Stimulated activated CD4-positive, alpha-beta T cell treated with anti-CD3 and anti-CD28 coated beads, Interleukin-1b, Interleukin-23, amount 100 ng/mL, for 24 hours (primary cell): Measurements from ENCODE around the gene CAB39L.

ENCODE experiments used
- DNase-seq, 4 experiments: peaks; one replicate each; pipeline ENCODE4 v3.0.0-alpha.2; 2020; ENCODE audit warnings: low read depth in 4 of 4, low spot score in 1 of 4

Gene CAB39L

GRCh38 chr13:49314344-49314882 is 129.5 kb downstream of the CAB39L start:
- no peak for DNase-seq

GRCh38 chr13:49311816-49312215 is 132.0 kb downstream of the CAB39L start:
- no peak for DNase-seq

GRCh38 chr13:49310251-49310650 is 133.6 kb downstream of the CAB39L start:
- DNase-seq, result no peak

DNA sequence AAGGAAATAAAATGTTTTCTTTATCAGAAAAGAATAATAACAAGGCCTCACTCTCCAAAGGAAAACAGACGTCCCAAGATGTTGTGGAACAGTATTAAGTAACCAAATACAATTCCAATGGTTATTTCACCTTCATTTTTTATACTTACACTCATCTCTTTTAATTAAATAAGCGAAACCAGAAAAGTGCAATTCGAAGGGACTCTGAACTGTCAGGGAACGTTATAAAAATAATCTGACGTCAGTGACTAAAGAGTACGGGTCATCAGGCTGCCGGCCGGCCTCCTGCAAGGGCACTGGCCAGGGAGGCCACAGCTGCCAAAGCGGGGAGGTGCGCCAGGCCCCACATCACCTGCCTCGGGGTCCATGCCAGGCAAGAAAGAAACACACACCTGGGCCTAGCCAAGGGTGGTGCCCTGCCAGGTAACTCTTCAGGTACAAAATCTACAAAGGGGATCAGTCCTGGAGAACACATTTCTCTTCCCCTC is 134.9 kb downstream of the CAB39L start:
- no peak for DNase-seq

DNA sequence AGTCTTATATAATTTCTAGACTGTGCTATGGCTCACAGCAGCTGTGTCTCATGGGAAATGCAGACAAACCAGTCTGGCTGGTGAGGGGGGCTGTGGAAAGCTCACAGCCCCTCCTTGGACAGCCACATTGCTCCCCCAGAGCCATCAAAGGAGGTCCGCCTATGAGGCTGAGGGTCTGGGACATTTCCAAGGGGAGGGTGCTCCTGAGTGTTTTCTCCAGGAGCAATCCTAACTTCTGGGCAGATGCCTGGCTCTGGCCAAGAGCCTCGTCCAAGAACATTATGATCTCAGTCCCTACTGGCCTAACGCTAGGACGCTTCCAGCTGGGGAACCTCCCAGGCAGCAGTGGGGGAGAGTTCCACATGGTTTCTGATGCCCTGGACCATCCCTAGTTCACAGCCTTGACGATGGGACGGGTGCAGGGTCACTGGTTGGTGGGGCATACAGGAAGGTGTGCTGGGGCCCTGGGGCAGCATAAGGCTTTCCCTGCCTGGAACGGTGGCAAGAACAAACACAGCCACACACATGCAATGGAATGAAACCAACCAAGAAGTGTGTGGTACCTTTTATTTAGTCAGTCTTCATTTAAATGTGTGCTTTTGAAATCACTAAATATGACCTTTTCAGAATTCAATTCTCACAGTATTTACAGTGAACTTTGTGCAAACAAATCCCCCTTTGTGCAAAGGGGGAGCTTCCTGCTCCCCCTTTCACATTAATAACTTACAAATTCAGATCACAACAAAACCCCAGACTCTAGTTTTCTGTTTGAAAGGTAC is 135.6 kb downstream of the CAB39L start:
- no peak for DNase-seq

GRCh38 chr13:49307365-49307764 is 136.5 kb downstream of the CAB39L start:
- no peak for DNase-seq

DNA sequence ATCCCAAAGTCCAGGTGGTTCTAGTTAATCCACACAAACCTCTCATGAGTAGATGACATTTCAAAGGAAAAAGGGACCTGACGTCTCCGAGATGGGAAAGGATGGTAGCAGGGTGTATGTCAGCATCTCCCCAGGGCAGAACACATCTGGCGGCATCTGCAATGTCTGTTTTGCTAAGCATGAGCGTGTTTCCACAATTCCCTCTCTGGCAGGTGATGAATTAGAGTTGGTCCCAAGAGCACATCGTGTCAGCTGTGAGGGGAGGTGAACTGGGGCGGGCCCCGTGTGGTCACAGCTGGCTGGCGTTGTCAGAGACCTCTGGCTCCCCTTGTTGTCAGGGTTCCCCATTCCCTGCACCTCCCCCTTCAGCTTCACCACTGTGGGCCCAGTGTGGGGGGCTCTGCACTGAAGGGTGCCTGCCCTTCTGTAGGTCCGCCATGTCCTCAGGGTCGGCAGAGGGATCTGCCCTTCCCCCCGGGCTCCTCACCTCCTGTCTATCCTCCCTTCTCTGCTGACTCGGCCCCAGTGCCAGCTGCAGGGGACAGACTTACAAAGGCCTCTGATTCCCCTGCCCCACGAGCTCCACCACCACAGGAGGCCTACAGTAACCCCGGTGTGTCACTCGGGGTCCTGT is 138.0 kb downstream of the CAB39L start:
- DNase-seq, result no peak

GRCh38 chr13:49304763-49305700 is 138.8 kb downstream of the CAB39L start:
- no peak for DNase-seq

DNA sequence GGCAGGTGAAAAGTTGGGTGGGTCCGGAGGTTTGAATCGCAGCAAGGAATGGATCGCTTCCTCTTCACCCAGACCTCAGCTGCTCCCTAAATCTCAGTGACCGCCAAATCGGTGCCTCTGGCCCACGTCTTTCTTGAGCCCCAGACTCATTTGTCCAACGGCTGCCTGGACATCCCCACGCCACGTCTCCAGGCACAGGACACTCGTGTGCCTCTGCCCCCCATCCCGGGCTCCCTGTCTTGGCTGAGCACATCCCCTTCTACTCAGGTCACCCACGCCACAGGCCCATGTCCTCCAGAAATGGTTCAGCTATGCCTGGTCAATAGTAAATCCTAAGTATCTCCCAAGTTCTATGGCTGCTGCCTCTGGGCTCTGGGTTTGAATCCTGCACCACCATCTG is 139.5 kb downstream of the CAB39L start:
- DNase-seq, result no peak

DNA sequence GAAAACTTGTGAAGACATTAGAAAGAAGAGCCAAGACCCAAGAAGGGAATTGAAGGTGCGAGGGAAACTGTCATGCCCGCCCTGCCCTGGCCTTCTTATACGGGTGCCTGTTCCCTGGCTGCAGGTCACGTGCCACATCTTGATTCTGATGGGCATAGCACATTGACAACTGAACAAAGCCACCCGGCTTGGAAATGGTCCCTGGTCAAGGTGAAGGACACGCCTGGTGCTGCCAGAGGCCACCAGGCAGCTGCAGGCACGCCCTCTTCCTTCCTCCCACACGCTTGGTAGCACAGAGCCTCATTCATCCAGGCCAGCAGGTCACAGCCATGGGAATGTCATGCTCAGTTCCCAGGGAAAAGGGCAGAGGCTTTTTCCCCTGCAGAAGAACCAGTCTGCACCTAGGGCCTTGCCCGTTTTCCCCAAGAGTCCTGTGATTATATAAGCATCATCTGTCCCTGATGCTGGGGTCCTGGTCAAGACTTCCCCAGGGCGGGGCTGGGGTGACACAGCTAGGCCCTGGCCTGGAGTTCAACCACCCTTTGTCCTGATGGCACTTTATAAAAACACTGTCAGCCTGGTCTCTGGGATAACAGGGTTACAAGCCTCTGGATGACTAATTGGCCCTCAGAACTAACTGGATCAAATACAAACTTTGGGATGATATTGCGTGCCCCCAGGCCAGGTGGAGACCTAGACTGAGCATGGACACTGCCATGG is 140.2 kb downstream of the CAB39L start:
- DNase-seq, result no peak

GRCh38 chr13:49302817-49303216 is 141.0 kb downstream of the CAB39L start:
- DNase-seq, result no peak

DNA sequence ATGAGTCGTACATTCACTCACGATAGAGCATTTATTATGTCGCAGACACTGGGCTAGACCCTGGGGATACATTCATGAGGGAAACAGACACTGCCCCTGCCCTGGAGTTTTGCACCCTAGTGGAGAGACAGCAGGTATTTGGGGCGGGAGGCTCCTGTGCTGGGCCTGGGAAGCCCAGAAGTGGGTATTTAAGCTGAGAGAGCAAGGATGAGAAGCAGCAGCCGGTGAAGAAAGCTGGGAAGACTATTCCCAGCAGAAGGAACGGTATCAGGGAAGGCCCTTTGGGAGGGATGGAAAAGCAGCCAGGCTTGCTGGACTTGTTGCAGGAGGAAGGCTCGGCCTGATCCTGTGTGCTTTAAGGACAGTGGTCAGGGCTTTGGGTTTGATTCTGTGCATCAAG is 141.6 kb downstream of the CAB39L start:
- no peak for DNase-seq

DNA sequence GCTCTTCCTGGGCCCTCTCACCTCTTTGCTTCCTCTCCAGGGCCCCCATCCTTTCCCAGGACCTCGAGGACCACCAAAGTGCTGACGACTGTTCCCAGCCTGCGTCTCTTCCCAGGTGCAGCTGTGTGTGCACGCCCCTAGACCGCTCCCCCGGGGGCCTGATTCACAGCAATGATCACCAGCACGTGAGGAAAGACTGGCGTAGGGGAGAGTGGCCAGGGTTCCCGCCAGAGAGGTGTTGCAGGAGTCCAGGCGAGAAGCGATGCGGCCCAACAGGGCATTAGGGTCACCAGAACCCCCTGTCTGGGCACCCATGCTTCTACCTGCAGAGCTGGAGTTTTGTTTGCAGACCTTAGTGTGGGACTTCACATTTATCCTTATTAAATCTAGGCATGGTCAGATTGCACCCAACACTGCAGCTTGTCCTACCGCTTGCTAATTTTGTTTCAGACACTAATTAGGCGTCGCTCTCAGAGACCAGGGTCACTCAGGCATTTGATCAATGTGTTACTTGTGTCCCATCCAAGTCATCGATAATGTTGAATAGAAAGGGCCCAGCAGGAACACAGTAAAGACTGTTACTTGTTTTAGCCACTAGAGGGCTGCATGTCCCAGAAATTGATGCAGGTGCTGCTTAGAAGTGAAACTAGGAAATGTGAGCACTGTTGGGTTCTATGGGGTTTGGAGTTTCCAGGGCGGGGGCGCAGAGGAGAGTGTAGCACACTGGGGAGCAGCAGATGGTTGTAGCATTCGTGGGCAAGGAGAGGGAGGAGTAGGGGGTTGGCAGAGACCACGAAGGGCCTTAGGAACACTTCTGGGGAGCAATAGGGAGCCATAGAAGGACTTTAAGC is 142.9 kb downstream of the CAB39L start:
- peak; percentile 12 to 43 (median 40) for DNase-seq

DNA sequence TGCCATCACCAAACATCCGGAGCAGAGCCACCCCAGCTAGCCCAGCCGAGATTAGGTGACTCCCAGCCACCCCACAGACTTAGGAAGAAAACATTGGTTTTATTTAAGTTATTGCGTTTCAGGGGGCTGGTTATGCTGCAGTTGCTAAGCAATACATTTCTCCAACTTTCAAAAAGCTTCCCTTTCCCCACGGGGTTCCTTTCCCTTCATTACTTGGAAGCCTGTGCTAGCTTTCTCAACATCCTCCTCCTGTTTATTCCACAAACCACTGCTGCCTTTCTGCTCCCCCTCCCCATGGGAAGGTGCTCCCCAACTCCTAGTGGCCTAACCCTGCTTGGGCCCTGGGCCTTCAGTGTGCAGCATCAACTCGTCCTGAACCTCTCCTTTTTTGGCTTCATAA is 143.6 kb downstream of the CAB39L start:
- no peak for DNase-seq

GRCh38 chr13:49298903-49299605 is 144.8 kb downstream of the CAB39L start:
- DNase-seq, result no peak

DNA sequence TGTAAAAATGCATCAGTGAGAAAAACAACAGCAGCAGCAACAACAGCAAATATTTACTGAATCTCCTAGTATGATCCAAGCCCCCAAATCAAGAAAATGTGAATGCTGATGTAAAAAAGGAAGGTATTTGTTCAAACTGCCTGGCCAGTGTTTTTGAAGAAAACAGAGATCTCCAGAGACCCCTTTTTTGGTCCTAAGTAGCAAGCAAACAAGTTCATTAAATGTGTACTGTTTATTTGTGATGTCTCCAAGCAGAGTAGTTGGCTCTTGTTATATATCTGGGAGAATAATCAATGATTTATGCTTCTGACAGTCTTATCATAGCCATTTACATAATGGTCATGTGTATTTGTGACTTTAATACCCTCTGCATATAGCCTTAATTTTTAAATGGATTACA is 145.4 kb downstream of the CAB39L start:
- DNase-seq, result no peak

DNA sequence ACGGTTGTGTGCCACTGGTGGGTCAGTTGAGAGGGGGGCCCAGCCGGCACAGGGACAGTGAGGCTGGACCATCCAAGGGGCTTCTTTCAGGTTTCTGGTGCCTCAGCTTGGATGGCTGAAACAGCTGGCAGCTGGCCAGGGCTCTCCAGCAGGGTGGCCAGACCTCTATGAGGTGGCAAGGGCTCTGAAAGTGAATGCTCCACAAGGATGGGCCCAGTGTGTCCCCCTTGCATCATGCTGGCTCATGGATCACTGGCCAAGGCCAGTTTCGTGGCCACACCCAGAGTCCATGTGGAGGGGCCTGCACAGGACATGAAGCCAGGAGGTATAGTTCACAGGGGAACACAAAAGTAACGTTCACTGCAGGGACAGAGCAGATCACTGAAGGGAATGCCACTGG is 146.5 kb downstream of the CAB39L start:
- no peak for DNase-seq

GRCh38 chr13:49296659-49297058 is 147.2 kb downstream of the CAB39L start:
- DNase-seq, result no peak

DNA sequence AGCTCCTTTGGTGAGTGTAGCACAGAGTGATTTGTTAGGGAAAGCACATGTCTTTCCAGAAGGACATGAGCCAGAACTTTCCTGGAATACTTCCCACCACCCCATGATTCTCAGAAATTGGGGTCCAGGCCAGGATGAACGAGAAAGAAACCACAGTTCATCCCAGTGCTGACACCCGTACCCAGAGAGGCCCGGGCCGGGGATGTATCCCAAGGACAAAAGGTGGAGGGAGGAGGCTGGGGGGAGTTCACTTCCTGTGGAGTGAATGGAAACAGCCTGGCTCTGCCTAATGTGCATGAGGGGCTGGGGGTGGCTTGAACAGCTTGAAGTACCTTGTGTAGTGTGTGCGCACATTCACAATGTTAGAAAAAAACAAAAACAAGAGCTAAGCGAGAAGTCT is 148.6 kb downstream of the CAB39L start:
- DNase-seq, result no peak
